Mucosa of descending colon (tissue), 3 donors: Measurements from ENCODE around the gene PHKB. TPM values are rescaled to one million over a fixed set of nuclear protein-coding genes. Genes with fewer than 3 reads are reported as not detected.

Experiments used
- ATAC-seq: fragments of 200-7000 bp; cut with Tn5 transposase; one replicate; pipeline ENCODE4 v1.9.1; 2020; ENCODE audit warnings: mild to moderate bottlenecking, moderate library complexity
- DNase-seq, 3 donors: peaks; one replicate each; pipeline ENCODE4 v3.0.0-alpha.2; 2020
- H3K36me3 ChIP-seq: fragments of 200-600 bp; one replicate; pipeline ENCODE4 v1.8.0; 2021; ENCODE audit warnings: low read depth, mild to moderate bottlenecking
- H3K4me1 ChIP-seq: fragments of 200-600 bp; one replicate; pipeline ENCODE4 v1.8.0; 2021; ENCODE audit warnings: low read depth, mild to moderate bottlenecking
- H3K4me3 ChIP-seq: fragments of 200-600 bp; one replicate; pipeline ENCODE4 v1.8.0; 2021; ENCODE audit warnings: mild to moderate bottlenecking
- H3K9me3 ChIP-seq: fragments of 200-600 bp; one replicate; pipeline ENCODE4 v1.8.0; 2021; ENCODE audit warnings: mild to moderate bottlenecking
- CTCF ChIP-seq: fragments of 200-600 bp; IDR thresholded peaks from one replicate; pipeline ENCODE4 v1.8.0; 2022; ENCODE audit warnings: antibody characterized with exemption, mild to moderate bottlenecking
- intact Hi-C, 2 donors: fragments of 100-400 bp; cut with DNase I in 1 of 2; cut with micrococcal nuclease in 1 of 2; formaldehyde crosslinking; loops; one replicate each; pipeline versions ENCODE4 v1.11.0 to v1.11.1; 2022; cut with DNase I, micrococcal nuclease
- total RNA-seq, 3 donors: library from RNA; stranded (reverse); fragmentation: NEBNext Ultra II Directional in 2 of 3; extraction: Animal tissue kit (Norgen Biotek cat#: 25700) in 2 of 3; gene quantifications; one replicate each; pipeline versions ENCODE4 v1.2.1 to v1.2.4, GENCODE V29; 2021 to 2023
- donor health status: DM: no; HTN: no; CAD: no; lungs with moderate emphysema.
- donor health status: DM: no; HTN: no; CAD: no.
- donor health status: DM: no; HTN: yes; CAD: no.

Gene PHKB
- total RNA-seq, 3 donors from 2014 or later, result 67.8 to 101 (median 81.4) TPM

GRCh38 chr16:47626246-47626645, 165.1 kb downstream of the PHKB start:
- intact Hi-C loops, result no loop called here
- Histone ChIP-seq H3K4me3 (no peak overlapping the region), H3K4me1 (no peaks in the 10 kb centered on the region), H3K36me3 (no peaks in the 10 kb centered on the region), H3K9me3 (no peaks in the 10 kb centered on the region)
- ATAC-seq (no peak), DNase-seq (no peak)
- no peak for TF ChIP-seq CTCF

DNA sequence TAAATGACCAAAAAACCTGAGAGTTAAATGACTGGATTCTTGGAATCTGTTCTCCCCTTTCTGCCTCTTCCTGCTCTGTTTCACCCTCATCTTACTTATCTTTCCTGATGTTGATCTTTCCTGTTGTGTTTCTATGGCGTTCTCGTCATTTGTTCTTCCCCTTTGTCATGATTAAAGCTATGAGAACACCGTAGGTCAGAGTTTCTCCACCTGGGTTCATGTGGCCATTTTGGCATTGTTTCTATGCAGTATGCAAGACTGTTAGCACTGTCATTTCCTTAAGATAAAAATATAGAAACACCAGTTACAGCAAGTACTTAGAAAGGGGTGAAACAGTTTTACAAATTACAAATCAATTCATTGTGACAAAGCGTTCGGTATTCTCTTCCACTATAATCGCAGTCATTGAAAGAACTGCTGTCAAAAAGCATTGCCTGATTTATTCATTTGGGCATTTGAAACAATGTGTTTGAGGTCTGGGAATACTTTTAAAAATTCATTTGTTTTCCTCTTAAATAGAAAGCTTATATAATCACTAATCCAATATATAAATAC, 166.0 kb downstream of the PHKB start:
- Histone ChIP-seq H3K9me3 (no peaks in the 10 kb centered on the region), H3K36me3 (no peaks in the 10 kb centered on the region), H3K4me1 (no peaks in the 10 kb centered on the region), H3K4me3 (no peak overlapping the region)
- ATAC-seq, result no peak
- DNase-seq, result no peak
- TF ChIP-seq CTCF, result no peak
- intact Hi-C loops, result no loop called here

GRCh38 chr16:47627721-47628120, 166.6 kb downstream of the PHKB start:
- no peak overlapping the region for H3K4me3 ChIP-seq
- intact Hi-C loops, result no loop called here
- no peaks in the 10 kb centered on the region for H3K36me3 ChIP-seq
- no peak for TF ChIP-seq CTCF
- no peak for ATAC-seq
- H3K4me1 ChIP-seq, result no peaks in the 10 kb centered on the region
- no peak for DNase-seq
- no peaks in the 10 kb centered on the region for H3K9me3 ChIP-seq

GRCh38 chr16:47631131-47631530, 170.0 kb downstream of the PHKB start:
- ATAC-seq (no peak), DNase-seq (no peak)
- Histone ChIP-seq H3K9me3 (no peaks in the 10 kb centered on the region), H3K4me1 (no peaks in the 10 kb centered on the region), H3K36me3 (no peaks in the 10 kb centered on the region), H3K4me3 (no peak overlapping the region)
- intact Hi-C loops, result no loop called here
- no peak for TF ChIP-seq CTCF

DNA sequence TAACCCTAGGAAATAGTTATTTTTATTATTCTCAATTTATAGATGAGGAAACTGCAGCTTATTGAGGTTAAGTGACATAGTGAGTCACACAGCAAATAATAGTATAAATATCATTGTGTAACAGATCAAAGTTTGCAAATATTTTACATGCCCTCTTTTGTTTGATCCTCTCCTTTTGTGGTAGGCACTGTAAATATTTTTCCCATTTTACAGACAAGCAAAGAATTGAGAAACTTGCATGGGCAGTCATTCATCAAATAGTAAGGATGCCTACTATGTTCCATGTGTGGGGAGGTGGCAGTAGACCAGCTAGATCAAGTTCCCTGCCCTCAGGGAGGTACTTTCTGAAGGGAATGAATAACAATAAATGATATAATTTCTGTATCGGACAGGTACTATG, 173.0 kb downstream of the PHKB start:
- no peak for ATAC-seq
- intact Hi-C loops, result no loop called here
- H3K4me3 ChIP-seq, result no peak overlapping the region
- H3K36me3 ChIP-seq, result no peaks in the 10 kb centered on the region
- no peak for TF ChIP-seq CTCF
- DNase-seq, result no peak
- H3K4me1 ChIP-seq, result no peaks in the 10 kb centered on the region
- no peaks in the 10 kb centered on the region for H3K9me3 ChIP-seq

DNA sequence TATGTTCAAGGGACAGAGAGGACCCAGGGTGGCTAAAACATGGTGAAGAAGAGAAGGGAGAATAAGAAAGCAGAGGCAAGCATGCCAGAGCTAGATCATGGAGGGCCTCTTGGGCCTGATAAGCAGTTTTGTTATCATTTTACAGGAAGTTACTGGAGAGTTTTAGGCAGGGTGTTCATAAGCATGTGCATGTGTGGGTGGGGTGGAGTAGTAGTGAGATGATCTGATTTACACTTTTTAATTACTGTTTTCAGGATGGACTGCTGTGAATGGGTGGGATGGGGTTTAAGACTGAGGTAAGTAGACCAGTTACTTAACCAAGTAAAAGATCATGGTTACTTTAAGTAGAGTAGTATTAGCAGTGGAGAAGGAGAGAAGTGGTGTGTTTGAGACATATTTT, 173.6 kb downstream of the PHKB start:
- intact Hi-C loops, result no loop called here
- H3K9me3 ChIP-seq, result no peaks in the 10 kb centered on the region
- DNase-seq (no peak), ATAC-seq (no peak)
- H3K4me3 ChIP-seq, result no peak overlapping the region
- H3K36me3 ChIP-seq, result no peaks in the 10 kb centered on the region
- H3K4me1 ChIP-seq, result no peaks in the 10 kb centered on the region
- TF ChIP-seq CTCF, result no peak
